ENCODE measurements around the gene LRP8. TPM values are rescaled to one million over a fixed set of nuclear protein-coding genes. Genes with fewer than 3 reads are reported as not detected.

Gene LRP8
- total and polyA plus RNA-seq, 9 of the 15 experiments (the other 6 are each of a cell fraction or from before 2014, with no cell fraction given): 7.1 to 56.1 (median 31.3) TPM

GRCh38 chr1:53196485-53197290 is 131.2 kb downstream of the LRP8 start, which contains the start of gene CPT2 (continued):
- TF ChIP-seq ELF2 (CRISPR knock-in tag; IDR thresholded peaks at IDR 0.05) (0 out of 2 replicates have a peak, but pooled peaks have one; percentile 25), HMGN3 (IDR thresholded peaks at IDR 0.05; ENCODE audit: borderline replicate concordance, extremely low read depth, insufficient read length, low read depth, low read length) (peak; percentile 95), NKRF (IDR thresholded peaks at IDR 0.05; ENCODE audit: borderline replicate concordance) (no peak), E2F6 (IDR thresholded peaks at IDR 0.05; ENCODE audit: borderline replicate concordance in 1 of 2, extremely low read depth in 1 of 2, insufficient read depth in 1 of 2, insufficient read length in 1 of 2, low read depth in 1 of 2, low read length in 1 of 2, poor library complexity in 1 of 2, severe bottlenecking in 1 of 2) (peak; percentile 71 to 93), ZBTB7A (IDR thresholded peaks at IDR 0.05; ENCODE audit: borderline replicate concordance, control insufficient read depth, low read depth, low read length) (peak; percentile 43; the same call in 1 of the 2 replicates), ZNF224 (CRISPR knock-in tag; IDR thresholded peaks at IDR 0.05) (no peak), ETV5 (CRISPR knock-in tag; IDR thresholded peaks at IDR 0.05; ENCODE audit: low read depth) (peak; percentile 90), RNF2 (IDR thresholded peaks at IDR 0.05) (peak; percentile 72; the same call in 1 of the 2 replicates), CHD2 (IDR thresholded peaks at IDR 0.05; ENCODE audit: low read depth, low read length) (no peak), TCFL5 (CRISPR knock-in tag; conservative IDR thresholded peaks at IDR 0.05) (no peak), PTBP1 (IDR thresholded peaks at IDR 0.05; ENCODE audit: low read depth, low read length) (no peak), MXD1 (CRISPR knock-in tag; IDR thresholded peaks at IDR 0.05; ENCODE audit: borderline replicate concordance, poor library complexity, severe bottlenecking) (no peak), ZBTB11 (CRISPR knock-in tag; IDR thresholded peaks at IDR 0.05) (peak in 2 of 3 experiments; percentile 62 to 85; a peak in 3 of 6 replicates), ARNT (IDR thresholded peaks at IDR 0.05) (no peak; a peak in 1 of 4 replicates), CBX5 (IDR thresholded peaks at IDR 0.05; ENCODE audit: borderline replicate concordance, low read depth) (no peak), ATF6 (CRISPR knock-in tag; IDR thresholded peaks at IDR 0.05) (0 out of 2 replicates have a peak, but pooled peaks have one; percentile 54)

All from K562 (cell line).